Kasumi-1 (cell line): Measurements from ENCODE around the gene SETX.

Source experiments
- DNase-seq, 2 experiments: peaks; one replicate each; lab custom pipeline; 2025; lab: John Stamatoyannopoulos, UW

Gene SETX

GRCh38 chr9:132216861-132217619 lies 137.7 kb downstream of the SETX start:
- peak; percentile 58 to 71 for DNase-seq

GRCh38 chr9:132214027-132214622 lies 140.7 kb downstream of the SETX start:
- DNase-seq, result no peak

- DNase-seq, result no peak
Measured at GRCh38 chr9:132211570-132211969, 143.2 kb downstream of the SETX start.
